GM23338 (cell line): ENCODE data around the gene THSD4.

ENCODE experiments used
- CREB1 ChIP-seq: fragments of 250-450 bp; sonication (Bioruptor Pico); IDR thresholded peaks from 2 replicates; pipeline ENCODE4 v1.5.0; 2020; ENCODE audit warnings: low read depth, mild to moderate bottlenecking, moderate library complexity
- CTCF ChIP-seq, 2 experiments: fragments of 200-600 bp in 1 of 2; sonication (generic) in 1 of 2; conservative IDR thresholded peaks; 2 replicates each; pipeline versions ENCODE4 v1.5.1 to v1.6.1; 2016 to 2017; ENCODE audit warnings: antibody characterized with exemption in 2 of 2, low read depth in 2 of 2, mild to moderate bottlenecking in 2 of 2, moderate library complexity in 1 of 2
- EZH2 ChIP-seq: fragments of 200-600 bp; sonication (generic); IDR thresholded peaks from one replicate; pipeline ENCODE4 v1.8.0; 2017; ENCODE audit warnings: antibody characterized with exemption, mild to moderate bottlenecking, low read depth; ENCODE audit not compliant: unreplicated experiment
- EZH2phosphoT487 ChIP-seq: fragments of 200-600 bp; sonication (generic); IDR thresholded peaks from one replicate; pipeline ENCODE4 v1.8.1; 2018; ENCODE audit warnings: antibody characterized with exemption; ENCODE audit not compliant: unreplicated experiment
- JUNB ChIP-seq: IDR thresholded peaks from one replicate; pipeline ENCODE4 v1.6.1; 2016; ENCODE audit warnings: antibody characterized with exemption; ENCODE audit not compliant: unreplicated experiment
- POLR2AphosphoS5 ChIP-seq: IDR thresholded peaks from 2 replicates; pipeline ENCODE4 v1.6.1; 2016; ENCODE audit warnings: antibody characterized with exemption, low read depth
- REST ChIP-seq: IDR thresholded peaks from one replicate; pipeline ENCODE4 v1.6.1; 2018; ENCODE audit warnings: antibody characterized with exemption; ENCODE audit not compliant: unreplicated experiment

GRCh38 chr15:71611553-71612396 lies 496.5 kb downstream of the THSD4 start:
- TF ChIP-seq CTCF (conservative IDR thresholded peaks at IDR 0.05; ENCODE audit: low read depth in 2 of 2) (no peak), POLR2AphosphoS5 (no peak), EZH2 (no peak), REST (no peak), EZH2phosphoT487 (no peak), CREB1 (CRISPR knock-in tag) (no peak), JUNB (no peak)
